ENCODE measurements around the gene PKN1. TPM values are rescaled to one million over a fixed set of nuclear protein-coding genes. Genes with fewer than 3 reads are reported as not detected.

PKN1 gene
- total and polyA plus RNA-seq, 7 experiments from 2014 or later: 47.2 to 211 (median 198) TPM

DNA sequence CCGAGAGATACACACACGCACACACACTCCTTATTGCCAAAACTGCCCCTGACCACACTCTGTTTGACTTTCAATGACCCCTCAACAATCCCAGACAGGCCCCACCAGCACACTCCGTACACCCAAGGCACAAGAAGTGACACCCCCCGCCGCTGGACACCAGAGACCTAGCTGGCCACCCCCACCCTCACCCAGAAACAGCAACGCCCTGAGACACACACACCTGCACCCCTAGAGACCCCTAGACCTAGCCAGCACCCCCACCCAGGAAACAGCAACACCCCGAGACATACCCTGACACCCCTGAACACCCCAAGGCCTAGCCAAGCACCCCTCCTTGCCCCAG is 43.2 kb downstream of the PKN1 start:
- Mint-ChIP-seq H3K9me3 (peaks cover 0 to 2% (median 0%) of the 10 kb centered on the region in 11 donors), H3K27ac (peak overlapping the region in 2 of 9 donors; percentile 46 to 63), H3K27me3 (peaks cover 6 to 19% (median 12%) of the 10 kb centered on the region in 5 donors), H3K36me3 (peaks cover 0 to 11% (median 0%) of the 10 kb centered on the region in 5 donors), H3K4me3 (peak overlapping the region in 3 of 10 donors; percentile 11 to 61 (median 15)), H3K4me1 (peaks cover 0 to 39% (median 29%) of the 10 kb centered on the region in 7 donors)
- H3K36me3 ChIP-seq (ENCODE audit: control insufficient read depth in 2 of 3, insufficient read depth in 3 of 3, low read length in 3 of 3): peaks cover 0 to 36% (median 0%) of the 10 kb centered on the region in 3 experiments
- intact Hi-C loops (cut with micrococcal nuclease): loop anchor here in 1 of 2 donors (5.0 to 10.0 kb wide), 2 partner anchors 121 to 339 kb away; partner anchors contain the start of gene ASF1B
- ATAC-seq (no peak), DNase-seq (no peak)
- no peak overlapping the region for H3K4me3 ChIP-seq (ENCODE audit: low read length)
- peaks cover 0 to 4% of the 10 kb centered on the region in 2 donors for H3K27me3 ChIP-seq (ENCODE audit: control insufficient read depth in 2 of 2, insufficient read depth in 2 of 2, low read length in 2 of 2)
- H3K4me1 ChIP-seq (ENCODE audit: control insufficient read depth in 2 of 2, insufficient read depth in 2 of 2, low read length in 2 of 2): peaks cover 4 to 17% of the 10 kb centered on the region in 2 donors
- ChIA-PET CTCF (no interaction called here), POLR2A (interaction anchor here (0.8 kb wide), 1 partner anchor 41 kb away, joined by 3 read pairs; no protein-coding TSS in a partner anchor)
- H3K9me3 ChIP-seq (ENCODE audit: control insufficient read depth in 2 of 3, low read length in 3 of 3): no peaks in the 10 kb centered on the region
- H3K27ac ChIP-seq (ENCODE audit: low read depth, low read length): no peak overlapping the region

DNA sequence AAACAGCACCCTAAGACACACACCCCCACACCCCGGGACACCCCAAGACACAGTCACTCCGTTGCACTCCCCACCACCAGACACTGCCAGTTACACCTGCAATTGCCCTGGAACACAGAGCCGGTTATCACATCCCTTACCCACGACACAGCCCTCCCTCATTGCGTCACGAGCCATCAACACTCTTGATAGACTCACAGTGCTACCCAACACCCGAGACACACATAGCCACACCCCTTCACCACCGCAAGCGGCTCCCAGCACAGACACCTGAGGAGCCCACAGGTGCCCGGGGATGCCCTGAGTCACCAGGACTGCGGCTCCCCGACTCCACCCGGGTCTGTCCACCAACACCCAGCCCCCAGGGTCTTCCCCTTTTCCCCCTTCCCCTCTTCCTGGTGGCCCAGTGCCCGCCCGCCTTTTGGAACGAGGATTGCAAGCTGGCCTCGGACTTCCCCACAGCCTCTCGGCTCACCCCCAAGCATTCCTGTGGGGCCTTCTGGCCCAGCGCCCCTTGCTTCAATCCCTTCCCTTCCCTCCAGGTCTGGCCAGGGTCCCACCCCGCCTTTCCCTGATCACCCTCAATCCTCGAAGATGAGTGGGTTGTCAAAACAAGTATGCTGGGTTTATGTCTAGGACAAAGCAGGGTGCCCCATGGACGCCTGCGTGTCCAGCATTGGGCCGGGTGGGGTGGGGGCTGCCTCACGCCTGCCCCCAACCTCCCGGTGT is 43.7 kb downstream of the PKN1 start:
- Histone ChIP-seq H3K4me1 (ENCODE audit: control insufficient read depth in 2 of 2, insufficient read depth in 2 of 2, low read length in 2 of 2) (peaks cover 4 to 17% of the 10 kb centered on the region in 2 donors), H3K27me3 (ENCODE audit: control insufficient read depth in 2 of 2, insufficient read depth in 2 of 2, low read length in 2 of 2) (peaks cover 0 to 4% of the 10 kb centered on the region in 2 donors), H3K4me3 (ENCODE audit: low read length) (no peak overlapping the region), H3K9me3 (ENCODE audit: control insufficient read depth in 2 of 3, low read length in 3 of 3) (no peaks in the 10 kb centered on the region), H3K27ac (ENCODE audit: low read depth, low read length) (no peak overlapping the region), H3K36me3 (ENCODE audit: control insufficient read depth in 2 of 3, insufficient read depth in 3 of 3, low read length in 3 of 3) (peaks cover 0 to 32% (median 0%) of the 10 kb centered on the region in 3 experiments)
- Mint-ChIP-seq H3K4me3 (peak overlapping the region in 1 of 10 donors; percentile 61), H3K9me3 (peaks cover 0 to 3% (median 0%) of the 10 kb centered on the region in 11 donors), H3K27me3 (peaks cover 6 to 19% (median 12%) of the 10 kb centered on the region in 5 donors), H3K36me3 (peaks cover 0 to 9% (median 0%) of the 10 kb centered on the region in 5 donors), H3K4me1 (peaks cover 0 to 37% (median 27%) of the 10 kb centered on the region in 7 donors), H3K27ac (peak overlapping the region in 2 of 9 donors; percentile 5 to 78)
- ATAC-seq (peak; percentile 67), DNase-seq (no peak)
- ChIA-PET CTCF (interaction anchor here (1.3 to 1.9 kb wide), 2 partner anchors 9 to 85 kb away, joined by 3 to 4 read pairs; no protein-coding TSS in a partner anchor), POLR2A (no interaction called here)
- intact Hi-C loops (cut with micrococcal nuclease): loop anchor here in 1 of 2 donors (5.0 to 10.0 kb wide), 2 partner anchors 122 to 340 kb away; partner anchors contain the start of gene ASF1B

DNA sequence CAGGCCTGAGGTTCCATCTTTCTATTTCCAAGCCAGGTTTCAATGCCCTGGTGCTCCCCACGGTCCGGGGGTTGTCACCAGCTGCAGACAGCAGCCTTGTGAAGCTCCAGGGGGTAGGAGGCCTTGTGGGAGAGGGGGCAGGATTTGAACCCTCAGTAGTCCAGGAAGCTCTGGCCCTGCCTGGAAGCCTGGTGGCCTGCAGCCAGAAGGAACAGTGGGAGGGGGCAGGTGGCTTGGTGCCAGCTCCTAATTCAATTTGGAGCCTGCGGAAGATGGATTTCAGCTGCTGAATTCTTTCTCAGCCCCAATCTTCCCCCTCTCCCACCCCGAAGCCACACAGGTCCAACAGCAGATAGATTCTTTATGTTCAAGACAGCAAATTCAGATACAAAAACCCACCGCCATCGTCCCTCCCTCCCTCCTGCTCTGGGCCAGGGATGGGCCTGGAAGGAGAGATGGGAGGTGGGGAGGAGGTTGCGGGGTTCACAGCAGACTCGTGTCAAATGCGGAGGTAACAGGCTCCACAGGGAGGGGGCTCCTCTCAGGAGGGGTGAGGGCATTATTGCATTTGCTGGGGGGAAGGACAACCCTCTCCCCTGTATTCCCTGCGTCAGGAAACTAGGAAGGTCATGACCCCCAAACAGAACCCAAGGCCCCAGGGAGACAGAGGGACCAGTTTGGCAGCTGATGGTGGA is 44.5 kb downstream of the PKN1 start:
- Mint-ChIP-seq H3K4me1 (peaks cover 0 to 33% (median 26%) of the 10 kb centered on the region in 7 donors), H3K9me3 (peaks cover 0 to 3% (median 0%) of the 10 kb centered on the region in 11 donors), H3K4me3 (peak overlapping the region in 1 of 10 donors; percentile 61), H3K27ac (no peak overlapping the region), H3K36me3 (peaks cover 0 to 10% (median 0%) of the 10 kb centered on the region in 5 donors), H3K27me3 (peaks cover 6 to 18% (median 12%) of the 10 kb centered on the region in 5 donors)
- Histone ChIP-seq H3K36me3 (ENCODE audit: control insufficient read depth in 2 of 3, insufficient read depth in 3 of 3, low read length in 3 of 3) (peaks cover 0 to 39% (median 0%) of the 10 kb centered on the region in 3 experiments), H3K27me3 (ENCODE audit: control insufficient read depth in 2 of 2, insufficient read depth in 2 of 2, low read length in 2 of 2) (peaks cover 0 to 4% of the 10 kb centered on the region in 2 donors), H3K27ac (ENCODE audit: low read depth, low read length) (no peak overlapping the region), H3K4me3 (ENCODE audit: low read length) (no peak overlapping the region), H3K4me1 (ENCODE audit: control insufficient read depth in 2 of 2, insufficient read depth in 2 of 2, low read length in 2 of 2) (peaks cover 4 to 11% of the 10 kb centered on the region in 2 donors), H3K9me3 (ENCODE audit: control insufficient read depth in 2 of 3, low read length in 3 of 3) (no peaks in the 10 kb centered on the region)
- no peak for ATAC-seq
- ChIA-PET CTCF (interaction anchor here (0.7 to 1.9 kb wide), 7 partner anchors 9 to 341 kb away, joined by 3 to 6 read pairs (median 3); partner anchors contain the start of genes ASF1B and PKN1), POLR2A (no interaction called here)
- intact Hi-C loops (cut with micrococcal nuclease): loop anchor here in 1 of 2 donors (5.0 to 10.0 kb wide), 2 partner anchors 123 to 340 kb away; partner anchors contain the start of gene ASF1B
- no peak for DNase-seq

DNA sequence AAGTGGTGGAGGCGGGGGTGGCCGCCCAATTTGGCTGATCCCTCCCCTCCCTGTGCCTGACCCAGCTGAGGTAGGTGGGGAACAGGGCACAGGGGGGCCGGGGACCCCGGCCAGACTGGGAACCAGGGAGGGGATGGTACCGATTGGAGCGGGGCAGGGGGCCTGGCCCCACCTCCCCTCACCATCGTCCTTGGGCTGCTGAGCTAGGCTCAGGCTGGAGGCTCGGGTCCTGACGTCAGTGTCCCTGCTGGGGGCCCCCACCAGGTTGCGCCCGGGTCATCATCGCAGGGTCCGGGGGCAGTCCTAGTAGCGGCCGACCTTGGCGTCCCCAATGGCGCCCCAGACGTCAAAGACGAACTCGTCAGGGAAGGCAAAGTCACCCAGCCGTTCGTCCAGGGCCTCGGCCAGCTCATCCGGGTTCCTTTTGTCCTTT is 45.0 kb downstream of the PKN1 start:
- ATAC-seq (no peak), DNase-seq (no peak)
- no peak overlapping the region for H3K27ac Mint-ChIP-seq
- peaks cover 4 to 8% of the 10 kb centered on the region in 2 donors for H3K4me1 ChIP-seq (ENCODE audit: control insufficient read depth in 2 of 2, insufficient read depth in 2 of 2, low read length in 2 of 2)
- no peak overlapping the region for H3K27ac ChIP-seq (ENCODE audit: low read depth, low read length)
- no peak overlapping the region for H3K4me3 Mint-ChIP-seq
- H3K9me3 Mint-ChIP-seq: peaks cover 0 to 3% (median 0%) of the 10 kb centered on the region in 11 donors
- H3K4me1 Mint-ChIP-seq: peaks cover 0 to 28% (median 20%) of the 10 kb centered on the region in 7 donors
- H3K36me3 Mint-ChIP-seq: peaks cover 0 to 10% (median 0%) of the 10 kb centered on the region in 5 donors
- peaks cover 0 to 3% of the 10 kb centered on the region in 2 donors for H3K27me3 ChIP-seq (ENCODE audit: control insufficient read depth in 2 of 2, insufficient read depth in 2 of 2, low read length in 2 of 2)
- intact Hi-C loops (cut with micrococcal nuclease): loop anchor here in 1 of 2 donors (5.0 to 10.0 kb wide), 2 partner anchors 123 to 341 kb away; partner anchors contain the start of gene ASF1B
- no peak overlapping the region for H3K4me3 ChIP-seq (ENCODE audit: low read length)
- no peaks in the 10 kb centered on the region for H3K9me3 ChIP-seq (ENCODE audit: control insufficient read depth in 2 of 3, low read length in 3 of 3)
- H3K36me3 ChIP-seq (ENCODE audit: control insufficient read depth in 2 of 3, insufficient read depth in 3 of 3, low read length in 3 of 3): peaks cover 0 to 43% (median 0%) of the 10 kb centered on the region in 3 experiments
- POLR2A ChIA-PET: no interaction called here
- H3K27me3 Mint-ChIP-seq: peaks cover 6 to 13% (median 9%) of the 10 kb centered on the region in 5 donors
- CTCF ChIA-PET: interaction anchor here (0.6 to 1.9 kb wide), 9 partner anchors 9 to 342 kb away, joined by 3 to 6 read pairs (median 4); partner anchors contain the start of genes ASF1B and PKN1

DNA sequence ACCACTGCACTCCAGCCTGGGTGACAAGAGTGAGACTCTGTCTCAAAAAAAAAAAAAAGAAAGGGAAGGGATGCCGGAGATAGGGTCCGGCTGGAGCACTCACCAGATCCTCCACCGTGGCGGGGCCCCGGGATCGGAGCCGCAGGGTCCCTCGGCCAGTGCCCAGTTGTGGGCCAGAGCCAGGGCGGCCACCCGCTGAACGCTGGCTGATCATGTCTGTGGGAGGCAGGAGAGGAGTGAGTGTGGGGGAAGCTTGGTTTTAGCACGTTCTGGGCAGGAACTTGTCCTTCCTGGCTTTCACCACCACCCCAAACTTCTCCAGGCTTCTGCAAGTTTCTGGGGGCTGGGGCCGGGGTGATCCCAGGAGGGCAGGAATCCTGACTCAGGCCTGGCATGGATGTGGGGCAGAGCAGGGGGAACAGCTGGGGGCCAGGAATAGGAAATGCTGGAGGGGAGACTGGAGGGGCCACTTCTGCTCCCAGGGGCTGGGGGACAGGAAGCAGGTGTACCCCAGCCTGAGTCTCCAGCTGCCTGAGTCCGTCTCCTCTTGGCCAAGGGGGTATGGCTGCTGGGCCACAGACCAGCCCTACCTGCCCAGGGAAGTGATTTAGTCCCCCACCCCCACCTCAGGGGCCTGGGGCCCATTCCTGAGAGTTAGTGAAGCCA is 46.3 kb downstream of the PKN1 start:
- peaks cover 4 to 7% (median 6%) of the 10 kb centered on the region in 5 donors for H3K27me3 Mint-ChIP-seq
- H3K4me3 ChIP-seq (ENCODE audit: low read length): no peak overlapping the region
- POLR2A ChIA-PET: interaction anchor here (0.5 to 1.9 kb wide), 9 partner anchors 16 to 401 kb away, joined by 3 to 7 read pairs (median 3); partner anchors contain the start of genes DNAJB1, GIPC1 and PKN1
- peaks cover 0 to 24% (median 16%) of the 10 kb centered on the region in 7 donors for H3K4me1 Mint-ChIP-seq
- H3K27ac ChIP-seq (ENCODE audit: low read depth, low read length): no peak overlapping the region
- H3K4me1 ChIP-seq (ENCODE audit: control insufficient read depth in 2 of 2, insufficient read depth in 2 of 2, low read length in 2 of 2): peaks cover 4 to 8% of the 10 kb centered on the region in 2 donors
- H3K9me3 ChIP-seq (ENCODE audit: control insufficient read depth in 2 of 3, low read length in 3 of 3): no peaks in the 10 kb centered on the region
- intact Hi-C loops (cut with micrococcal nuclease): loop anchor here in 1 of 2 donors (5.0 to 10.0 kb wide), 2 partner anchors 125 to 342 kb away; partner anchors contain the start of gene ASF1B
- CTCF ChIA-PET: interaction anchor here (0.6 to 2.2 kb wide), 16 partner anchors 9 to 342 kb away, joined by 3 to 8 read pairs (median 4); partner anchors contain the start of genes ASF1B and GIPC1
- no peaks in the 10 kb centered on the region for H3K27me3 ChIP-seq (ENCODE audit: control insufficient read depth in 2 of 2, insufficient read depth in 2 of 2, low read length in 2 of 2)
- H3K27ac Mint-ChIP-seq: no peak overlapping the region
- no peak overlapping the region for H3K4me3 Mint-ChIP-seq
- peaks cover 0 to 43% (median 0%) of the 10 kb centered on the region in 3 experiments for H3K36me3 ChIP-seq (ENCODE audit: control insufficient read depth in 2 of 3, insufficient read depth in 3 of 3, low read length in 3 of 3)
- no peak for ATAC-seq
- H3K9me3 Mint-ChIP-seq: peaks cover 0 to 3% (median 0%) of the 10 kb centered on the region in 11 donors
- DNase-seq: no peak
- H3K36me3 Mint-ChIP-seq: peaks cover 0 to 10% (median 0%) of the 10 kb centered on the region in 5 donors
